ENCODE data around the gene SGMS1.
A peak's percentile ranks its signal among the peaks of the same experiment; 100 is the strongest.
"Not testable (repeated sequence)": the region's sequence is repeated elsewhere in the genome, so short reads cannot be mapped to it uniquely, and the experiment has no call there.

SGMS1 gene

DNA sequence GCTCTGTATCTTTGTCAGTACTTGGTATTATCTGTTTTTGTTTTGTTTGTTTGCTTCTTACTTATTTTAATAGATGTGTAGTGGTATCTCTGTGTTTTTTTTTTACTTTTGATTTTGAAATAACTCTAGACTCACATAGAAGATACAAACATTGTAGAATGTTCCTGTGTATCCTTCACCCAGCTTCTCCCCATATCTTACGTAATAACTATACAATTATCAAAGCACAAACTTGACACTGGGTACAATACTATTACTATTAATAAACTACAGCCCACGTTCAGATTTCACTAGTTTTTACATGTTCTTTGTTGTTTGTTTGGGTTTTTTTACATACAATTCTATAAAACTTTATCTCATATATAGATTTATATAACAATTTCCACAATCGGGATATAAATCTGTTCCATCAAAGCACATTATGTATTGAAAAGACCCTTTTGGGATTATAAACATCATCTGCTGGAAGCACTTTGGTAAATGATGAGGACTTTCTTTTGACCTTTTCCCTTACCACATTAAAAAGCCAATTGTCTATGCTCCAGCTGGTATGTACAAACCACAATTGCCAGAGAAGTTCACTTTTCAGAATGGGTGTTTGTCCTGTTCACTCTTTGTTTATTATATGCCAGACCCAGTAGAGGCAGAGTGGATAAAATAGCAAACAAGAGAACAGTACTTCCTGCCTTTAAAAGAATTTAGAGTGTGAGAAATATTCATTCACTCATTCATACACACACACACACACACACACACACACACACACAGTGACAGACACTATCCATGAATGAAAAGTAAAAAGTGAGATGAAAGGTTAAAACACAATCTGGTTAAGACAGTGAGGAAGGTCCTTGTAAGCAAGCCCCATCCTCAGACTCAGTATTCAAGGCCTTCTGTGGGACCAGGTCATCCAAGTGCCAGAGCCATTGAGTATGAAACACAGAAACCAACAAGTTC, 113.0 kb downstream of the SGMS1 start:
- DNase-seq (ENCODE audit: low spot score) = no peak

DNA sequence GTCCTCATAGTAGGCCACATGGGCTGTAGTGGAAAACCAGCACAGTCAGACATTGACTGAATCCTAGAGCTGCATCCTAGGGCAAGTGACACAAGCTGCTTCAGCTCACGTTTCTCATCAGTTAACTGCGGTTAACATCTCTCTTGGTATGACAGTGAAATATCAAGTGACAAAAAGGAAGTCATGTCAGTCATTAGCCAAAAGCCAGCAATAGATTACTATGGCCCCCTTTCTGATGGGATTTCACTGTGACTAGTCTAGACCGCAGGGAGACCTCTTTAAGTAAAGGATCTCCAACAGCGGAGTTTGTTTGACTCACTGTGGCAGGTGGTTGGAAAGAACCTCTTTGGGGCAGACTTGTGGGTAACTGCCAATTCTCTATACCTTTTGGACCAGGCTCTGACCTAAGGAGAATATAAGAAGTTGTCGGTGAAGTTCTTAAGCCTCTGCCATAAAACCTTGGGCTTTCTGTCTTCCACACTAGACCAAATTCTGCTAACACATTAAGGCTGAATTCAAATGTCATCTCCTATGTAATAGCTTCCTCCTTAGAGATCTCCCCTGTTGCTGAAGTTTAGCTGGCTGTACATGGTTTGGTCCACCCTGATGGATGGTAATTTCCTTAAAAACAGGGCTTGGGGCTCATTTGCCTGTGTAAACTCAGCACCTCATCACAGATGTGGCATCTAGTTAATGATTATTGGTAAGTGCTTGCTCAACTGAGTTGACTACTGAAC, 115.3 kb downstream of the SGMS1 start:
- peak; percentile 62 for DNase-seq (ENCODE audit: low spot score)

DNA sequence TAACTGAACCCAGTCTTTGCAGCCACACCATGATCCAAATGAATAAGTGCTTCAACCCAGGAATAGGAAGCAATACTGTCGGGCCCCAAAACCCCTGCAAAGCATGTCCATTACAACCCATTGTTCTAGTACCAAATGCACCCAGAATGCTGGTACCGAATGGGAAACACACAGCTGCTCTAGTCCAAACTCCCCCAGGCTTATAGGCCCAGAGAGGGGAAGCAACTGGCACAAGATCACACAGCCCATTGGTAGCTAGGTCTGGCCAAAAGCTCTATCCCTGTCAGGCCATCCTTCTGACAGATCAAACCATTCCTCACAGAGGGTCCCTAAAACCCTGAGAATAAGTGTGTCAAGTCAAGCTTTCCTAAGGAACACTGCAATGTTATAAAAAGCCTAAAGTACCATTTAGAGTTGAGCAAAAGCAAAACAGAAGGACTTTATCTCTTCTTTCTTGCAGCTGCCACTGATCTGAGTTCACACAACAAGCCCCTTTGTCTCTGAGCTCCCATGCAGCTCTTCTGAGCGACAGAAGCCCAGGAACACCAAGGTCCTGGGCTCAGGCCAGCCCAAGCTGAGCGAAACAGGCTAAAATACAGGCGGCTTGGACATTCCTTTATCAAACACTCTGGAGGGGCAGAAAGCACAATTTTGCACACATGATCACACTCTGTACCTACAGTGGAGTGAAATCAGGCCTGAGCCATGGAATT, 116.7 kb downstream of the SGMS1 start:
- no peak for DNase-seq (ENCODE audit: low spot score)

DNA sequence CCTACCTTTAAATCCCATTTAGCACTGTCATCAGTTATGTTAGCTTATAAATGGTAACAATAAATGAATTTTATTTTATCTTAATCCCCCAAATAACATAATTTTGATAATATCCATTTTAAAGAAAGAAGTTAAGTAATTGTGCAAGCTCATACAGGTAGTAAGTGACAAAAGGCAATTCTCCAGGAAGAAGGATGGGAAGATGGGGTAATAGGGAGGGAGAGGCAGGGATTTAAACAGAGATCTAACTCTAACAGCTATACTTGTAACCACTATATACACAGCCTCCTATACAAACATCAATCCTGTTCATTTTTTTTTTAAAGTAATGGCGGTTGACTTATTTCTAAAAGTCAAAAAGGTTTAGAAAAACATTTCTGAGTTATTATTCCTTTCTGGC, 119.4 kb downstream of the SGMS1 start:
- no peak for DNase-seq (ENCODE audit: low spot score)

DNA sequence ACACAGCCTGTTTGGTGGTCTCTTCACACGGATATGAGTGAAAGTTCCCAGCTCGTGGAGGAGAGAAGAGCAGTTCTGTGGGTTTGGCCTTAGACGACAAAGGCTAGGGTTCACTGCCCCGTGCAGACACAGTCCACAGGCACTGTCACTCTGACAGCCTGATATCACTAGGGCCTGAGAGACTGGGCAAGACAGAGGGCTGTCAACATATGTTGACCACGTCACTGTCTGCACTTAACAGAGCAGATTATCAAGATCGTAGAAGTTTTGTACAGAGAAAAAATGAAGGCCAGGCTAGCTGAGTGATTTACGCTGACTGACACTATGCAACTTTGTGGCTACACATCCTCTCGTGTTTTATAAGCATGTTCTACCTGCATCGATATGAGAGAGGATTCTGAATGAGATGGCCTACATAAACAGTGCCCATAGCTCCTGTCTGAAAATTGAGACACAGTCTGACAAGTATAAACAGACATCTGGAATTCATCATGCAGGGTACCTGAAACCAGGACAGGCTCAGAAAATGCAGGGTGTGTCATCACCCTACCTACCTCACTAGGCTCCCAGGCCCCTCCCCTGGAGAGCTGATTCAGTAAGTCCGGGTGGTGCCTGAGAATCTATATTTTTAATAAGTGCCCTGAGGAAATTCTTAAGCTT, 120.0 kb downstream of the SGMS1 start:
- DNase-seq (ENCODE audit: low spot score) = peak; percentile 18

DNA sequence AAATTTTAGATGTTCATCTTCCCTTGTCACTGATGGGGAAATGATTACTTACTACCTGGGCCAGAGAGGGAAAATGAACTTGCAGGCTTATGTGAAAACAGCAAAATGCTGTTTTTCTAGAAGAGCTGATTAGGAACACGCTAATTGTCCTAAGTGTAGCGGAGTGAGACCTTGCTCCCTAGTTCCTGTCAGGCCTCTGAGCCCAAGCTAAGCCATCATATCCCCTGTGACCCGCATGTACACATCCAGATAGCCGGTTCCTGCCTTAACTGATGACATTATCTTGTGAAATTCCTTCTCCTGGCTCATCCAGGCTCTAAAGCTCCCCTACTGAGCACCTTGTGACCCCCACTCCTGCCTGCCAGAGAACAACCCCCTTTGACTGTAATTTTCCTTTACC, 120.6 kb downstream of the SGMS1 start:
- DNase-seq (ENCODE audit: low spot score) = not testable (repeated sequence)

DNA sequence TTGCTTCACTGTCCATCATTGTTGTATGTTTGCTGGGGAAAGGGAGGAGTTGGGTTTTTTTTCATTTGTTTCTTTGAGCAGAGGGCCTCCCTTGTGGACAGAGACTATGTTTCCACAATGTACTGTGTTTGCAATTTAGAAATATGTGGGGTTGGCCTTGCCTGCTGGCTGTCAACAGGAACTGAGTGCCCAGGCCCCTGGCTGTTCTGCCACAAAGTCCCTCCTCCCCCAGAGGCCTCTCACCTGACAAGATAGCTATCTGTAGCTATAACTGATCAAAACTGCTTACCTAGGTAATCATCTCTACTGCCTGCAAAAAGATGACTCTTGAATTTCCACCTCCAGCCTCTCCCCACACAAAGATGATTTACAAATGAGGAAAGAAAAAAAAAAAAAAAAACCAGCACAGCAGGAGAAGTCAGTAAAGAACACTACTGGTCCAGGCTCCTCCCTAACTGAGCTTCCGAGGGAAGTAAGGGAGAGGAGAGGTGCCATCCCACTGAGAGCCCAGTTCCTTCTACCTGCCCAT, 121.8 kb downstream of the SGMS1 start:
- no peak for DNase-seq (ENCODE audit: low spot score)

DNA sequence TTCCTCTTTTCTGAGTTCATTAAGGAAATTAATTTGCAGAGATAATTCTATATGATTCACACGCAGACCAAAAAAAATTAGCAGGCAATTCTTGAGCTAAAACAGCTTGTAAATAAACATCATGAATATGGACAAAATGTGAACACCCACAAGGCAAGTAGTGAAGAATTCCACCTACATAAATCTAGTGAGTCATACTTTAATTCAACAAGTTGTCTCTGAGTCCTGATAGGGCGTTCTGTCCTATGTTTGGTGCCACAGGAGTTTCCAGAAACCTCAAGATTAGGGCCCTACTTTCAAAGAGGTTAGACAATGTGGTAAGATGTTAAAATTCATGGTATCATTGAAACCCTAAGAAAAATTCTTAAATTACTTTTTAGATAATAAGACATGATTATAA, 122.3 kb downstream of the SGMS1 start:
- DNase-seq (ENCODE audit: low spot score) = no peak

DNA sequence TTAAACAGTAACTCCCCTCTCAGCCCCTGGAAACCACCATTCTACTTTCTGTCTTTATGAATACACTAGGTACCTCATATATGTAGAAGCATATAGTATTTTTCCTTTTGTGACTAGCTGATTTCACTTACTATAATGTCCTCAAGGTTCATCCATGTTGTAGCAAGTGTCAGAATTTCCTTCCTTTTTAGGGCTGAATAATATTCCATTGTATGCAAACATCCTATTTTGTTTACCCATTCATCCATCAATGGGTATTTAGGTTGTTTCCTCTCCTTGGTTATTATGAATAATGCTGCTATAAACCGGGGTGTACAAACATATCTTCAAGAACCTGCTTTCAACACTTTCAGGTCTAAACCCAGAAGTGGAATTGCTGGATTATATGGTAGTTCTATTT, 125.3 kb downstream of the SGMS1 start:
- no peak for DNase-seq (ENCODE audit: low spot score)

DNA sequence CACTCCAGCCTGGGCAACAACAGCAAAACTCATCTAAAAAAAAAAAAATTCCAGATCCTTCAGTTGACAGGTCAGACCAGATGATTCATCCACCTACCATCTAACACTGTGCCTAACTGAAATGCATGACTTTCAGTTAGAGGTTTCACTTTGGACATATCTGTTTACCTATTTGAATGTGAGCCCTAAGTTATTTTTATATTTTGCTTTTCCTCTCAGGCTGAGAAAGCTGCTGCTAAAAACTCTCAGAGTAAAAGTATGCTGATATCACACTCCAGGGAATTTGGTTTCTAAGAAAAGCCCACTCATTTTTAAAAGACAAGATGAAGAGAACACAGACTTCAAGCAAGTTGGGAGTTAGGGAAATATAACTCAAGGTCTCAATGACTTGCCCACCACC, 126.0 kb downstream of the SGMS1 start:
- no peak for DNase-seq (ENCODE audit: low spot score)

DNA sequence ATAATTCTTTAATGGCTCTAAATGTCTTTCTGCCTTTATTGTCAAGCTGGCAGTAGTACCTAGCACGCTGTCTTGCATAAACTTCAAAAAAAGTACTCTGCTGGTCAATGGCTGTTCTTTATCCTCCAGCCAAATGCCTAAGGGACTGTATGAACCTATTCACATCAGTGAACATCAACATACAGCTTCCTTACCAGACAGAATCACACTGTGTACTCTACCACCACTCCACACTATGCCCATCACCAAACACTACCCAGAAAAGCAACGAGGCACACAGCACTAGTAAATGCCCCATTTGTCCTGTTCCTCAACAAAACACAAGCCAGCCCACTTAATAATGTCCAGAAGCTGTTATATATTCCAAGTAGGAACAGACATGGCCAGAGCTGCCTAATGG, 127.5 kb downstream of the SGMS1 start:
- no peak for DNase-seq (ENCODE audit: low spot score)

DNA sequence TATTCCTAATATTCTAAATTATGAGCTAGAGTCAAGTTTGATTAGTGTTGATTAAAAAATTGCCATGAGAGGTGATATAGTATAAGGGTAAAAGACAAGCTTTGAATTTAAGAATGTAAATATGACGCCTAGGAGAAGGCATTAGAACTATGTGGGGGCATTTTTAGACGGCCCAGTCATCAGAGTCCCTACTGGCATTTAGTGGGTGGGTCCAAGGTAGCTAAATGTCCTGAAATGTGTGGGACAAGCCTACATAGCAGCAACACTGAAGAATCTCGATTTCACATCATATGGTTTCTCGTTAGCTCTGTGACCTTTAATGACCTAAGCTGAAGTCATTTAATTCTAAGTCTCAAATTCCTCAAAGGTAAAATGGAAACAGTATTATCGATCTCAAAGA, 133.5 kb downstream of the SGMS1 start:
- no peak for DNase-seq (ENCODE audit: low spot score)

DNA sequence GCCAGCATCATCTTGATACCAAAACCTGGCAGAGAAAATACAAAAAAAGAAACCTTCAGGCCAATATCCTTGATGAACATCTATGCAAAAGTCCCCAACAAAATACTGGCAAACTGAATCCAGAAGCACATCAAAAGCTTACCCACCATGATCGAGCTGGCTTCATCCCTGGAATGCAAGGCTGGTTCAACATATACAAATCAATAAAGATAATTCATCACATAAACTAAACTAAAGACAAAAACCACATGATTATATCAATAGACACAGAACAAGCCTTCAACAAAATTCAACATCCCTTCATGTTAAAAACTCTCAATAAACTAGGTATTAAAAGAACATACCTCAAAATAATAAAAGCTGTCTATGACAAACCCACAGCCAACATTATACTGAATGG, 139.2 kb downstream of the SGMS1 start:
- DNase-seq (ENCODE audit: low spot score) = not testable (repeated sequence)

DNA sequence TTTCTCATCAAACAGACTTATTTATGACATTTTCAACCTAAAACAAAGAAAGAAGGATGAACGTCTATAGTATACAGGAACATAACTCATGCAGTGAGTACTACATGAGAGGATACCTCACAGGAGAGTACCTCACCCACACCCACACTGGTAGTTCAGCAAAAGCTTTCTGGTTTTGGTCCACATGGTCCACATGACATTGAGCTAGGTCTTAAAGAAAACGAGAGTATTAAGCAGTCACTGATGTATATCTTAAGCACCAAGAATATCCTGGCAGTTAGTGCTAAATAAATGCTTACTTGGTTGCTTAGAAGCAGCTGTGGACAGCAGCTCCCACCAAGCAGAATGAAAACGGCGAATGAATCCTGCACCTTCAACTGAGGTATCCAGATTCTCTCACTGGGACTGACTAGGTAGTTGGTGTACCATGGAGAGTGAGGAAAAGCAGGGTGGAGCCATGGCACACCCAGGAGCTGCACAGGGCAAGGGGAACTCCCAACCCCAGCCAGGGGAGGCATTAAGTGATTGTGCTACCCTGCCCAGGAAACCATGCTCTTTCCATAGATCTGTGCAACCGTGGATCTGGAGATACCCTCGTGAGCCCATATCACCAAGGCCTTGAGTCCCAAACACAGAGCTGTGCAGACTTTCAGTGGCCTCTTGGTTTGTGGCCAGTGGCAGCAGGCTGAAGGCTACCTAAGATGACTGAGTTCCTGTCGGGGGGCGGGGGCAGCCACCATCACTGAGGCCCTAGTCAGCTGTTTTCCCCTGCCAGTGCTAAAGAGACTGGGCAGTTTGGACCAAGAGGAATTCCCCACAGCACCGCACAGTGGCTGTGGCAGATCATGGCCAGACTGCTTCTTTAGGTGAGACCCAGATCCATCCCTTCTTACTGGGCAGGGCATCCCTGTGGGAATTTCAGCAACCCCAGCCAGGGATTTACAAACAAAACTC, 143.4 kb downstream of the SGMS1 start:
- no peak for DNase-seq (ENCODE audit: low spot score)

DNA sequence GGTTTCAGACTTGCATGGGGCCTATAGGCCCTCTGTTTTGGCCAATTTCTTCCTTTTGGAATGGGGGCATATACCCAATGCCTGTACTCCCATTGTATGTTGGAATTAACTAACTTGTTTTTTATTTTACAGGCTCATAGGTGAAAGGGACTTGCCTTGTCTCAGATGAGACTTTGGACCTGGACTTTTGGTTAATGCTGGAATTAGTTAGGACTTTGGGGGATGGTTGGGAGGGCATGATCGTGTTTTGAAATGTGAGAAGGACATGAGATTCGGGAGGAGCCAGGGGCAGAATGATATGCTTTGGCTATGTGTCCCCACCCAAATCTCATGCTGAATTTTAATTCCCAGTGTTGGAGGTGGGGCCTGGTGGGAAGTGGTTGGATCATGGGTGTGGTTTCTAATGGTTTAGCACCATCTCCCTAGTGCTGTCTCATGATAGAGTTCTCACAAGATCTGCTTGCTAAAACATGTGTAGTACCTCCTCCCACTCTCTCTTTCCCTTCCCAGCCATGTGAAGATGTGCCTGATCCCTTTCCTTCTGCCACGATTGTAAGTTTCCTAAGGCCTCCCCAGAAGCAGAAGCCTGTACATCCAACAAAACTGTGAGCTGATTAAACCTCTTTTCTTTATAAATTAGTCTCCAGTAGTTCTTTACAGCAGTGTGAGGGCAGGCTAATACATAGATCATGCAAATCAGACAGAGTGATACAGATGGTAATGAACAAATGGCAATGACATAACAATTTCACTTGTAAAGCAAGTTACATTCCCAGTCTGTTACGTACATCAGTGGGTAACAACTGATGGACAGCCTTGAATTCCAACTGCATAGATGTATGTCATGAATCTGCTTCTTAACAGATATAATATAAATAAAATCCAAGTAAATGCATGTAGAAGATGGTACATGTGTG, 146.2 kb downstream of the SGMS1 start:
- DNase-seq (ENCODE audit: low spot score) = no peak

DNA sequence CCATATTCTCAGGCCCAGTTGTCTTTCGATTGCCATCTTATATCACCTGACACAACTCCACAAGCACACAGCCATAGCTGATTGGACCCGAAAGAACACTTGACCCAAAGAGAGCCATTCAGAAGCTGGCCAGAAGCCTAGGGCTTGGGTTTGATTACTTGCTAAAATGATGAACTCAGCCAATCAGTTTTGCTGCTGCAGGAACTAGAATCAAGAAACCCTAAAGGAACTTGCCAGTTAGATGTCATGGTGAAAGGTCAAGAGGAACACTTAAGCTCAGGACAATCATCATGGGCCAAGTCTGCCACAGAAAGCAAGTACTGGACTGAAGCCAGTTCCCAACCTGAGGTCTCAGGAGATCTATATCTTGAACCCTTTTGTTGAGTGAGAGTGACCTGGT, 150.0 kb downstream of the SGMS1 start:
- no peak for DNase-seq (ENCODE audit: low spot score)

DNA sequence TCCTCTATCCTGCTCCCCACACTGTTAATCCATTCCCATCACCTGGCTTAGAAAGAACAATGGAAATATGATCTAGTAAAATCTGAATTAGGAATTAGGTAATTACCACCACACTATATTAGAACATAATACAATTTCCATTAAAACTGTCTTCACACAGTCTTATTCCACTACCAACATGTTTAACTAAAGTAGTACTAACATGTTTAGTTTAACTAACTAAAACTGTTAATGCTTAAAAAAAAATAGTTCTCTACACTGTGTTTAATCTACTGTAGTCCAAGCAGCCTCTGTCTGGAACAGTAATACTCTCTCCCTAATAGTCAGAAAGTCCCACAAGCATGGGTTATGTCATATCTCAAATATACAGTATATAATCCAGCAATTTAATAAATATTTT, 150.8 kb downstream of the SGMS1 start:
- no peak for DNase-seq (ENCODE audit: low spot score)

DNA sequence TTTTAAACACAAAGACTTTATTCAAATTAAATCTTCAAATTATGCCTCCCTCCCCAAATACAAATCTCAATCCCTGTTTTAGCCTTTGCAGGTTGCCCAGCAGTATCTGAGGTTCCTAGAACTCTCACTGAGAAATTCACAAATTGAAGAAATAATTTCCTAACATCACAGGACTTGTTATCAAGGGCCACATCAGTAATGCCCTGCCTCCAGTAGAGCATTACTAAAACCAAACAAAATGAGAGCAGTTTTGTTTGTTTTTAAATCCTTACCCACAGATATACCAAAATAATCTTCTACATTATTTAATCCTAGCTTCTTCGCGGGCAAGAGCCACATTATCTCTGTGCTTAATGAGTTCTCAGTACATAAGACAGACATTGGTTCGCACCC, 152.2 kb downstream of the SGMS1 start:
- DNase-seq (ENCODE audit: low spot score) = no peak

DNA sequence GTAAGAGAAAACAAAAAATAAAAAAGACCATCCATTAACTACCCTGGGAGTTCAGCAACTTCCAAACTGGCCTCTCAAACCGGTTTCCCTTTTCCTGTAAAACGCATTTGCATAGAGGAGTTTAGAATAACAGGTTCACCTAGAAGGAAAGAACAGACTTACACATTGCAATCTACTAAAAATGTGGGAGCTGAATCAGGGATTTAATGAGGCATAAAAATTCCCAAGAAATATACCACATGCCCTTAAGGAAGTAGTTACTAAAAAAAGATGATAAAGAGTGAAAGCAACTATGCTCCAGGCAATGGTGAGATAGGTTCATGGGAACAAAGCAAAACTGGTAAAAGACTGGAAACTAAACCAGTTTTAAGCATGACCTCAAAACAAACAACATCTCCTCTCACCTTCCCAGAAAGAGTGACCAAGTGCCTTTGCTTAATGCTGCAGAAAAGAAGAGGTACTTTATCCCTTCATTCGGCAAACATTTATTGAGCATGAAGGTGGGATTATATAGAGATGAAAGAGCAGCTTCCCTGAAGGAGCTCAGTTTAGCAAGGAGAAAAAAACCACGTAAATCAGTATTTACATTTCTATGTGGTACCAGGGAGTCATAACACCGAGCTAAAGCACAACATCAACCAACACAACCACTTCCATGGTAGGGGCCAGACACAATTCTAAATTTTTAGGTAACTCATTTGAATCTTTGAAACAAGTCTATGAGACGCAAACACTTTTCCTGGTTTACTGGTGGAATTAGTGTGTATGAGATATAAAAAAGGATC, 152.8 kb downstream of the SGMS1 start:
- no peak for DNase-seq (ENCODE audit: low spot score)
